Measurements from ENCODE around the gene ASB6. TPM values are rescaled to one million over a fixed set of nuclear protein-coding genes. Genes with fewer than 3 reads are reported as not detected.

ASB6 gene
- total and polyA plus RNA-seq, 2 experiments from 2014 or later, result 8.8 to 19.8 TPM

GRCh38 chr9:129685220-129685932, 43.4 kb upstream of the ASB6 start:
- H3F3A ChIP-seq (replicated peaks; ENCODE audit: low read depth), result no peaks in the 10 kb centered on the region
- no peak overlapping the region for H3K4me2 ChIP-seq
- no peak overlapping the region for H2AFZ ChIP-seq
- no peaks in the 10 kb centered on the region for H3K36me3 Mint-ChIP-seq (ENCODE audit: low read depth)
- H3K4me1 Mint-ChIP-seq, result peaks cover 7% of the 10 kb centered on the region
- no peaks in the 10 kb centered on the region for H4K20me1 ChIP-seq (replicated peaks; ENCODE audit: insufficient read depth)
- ATAC-seq, result no peak
- H3K27ac ChIP-seq (ENCODE audit: low read depth), result no peak overlapping the region
- TF ChIP-seq STAT1 (IDR thresholded peaks at IDR 0.05; ENCODE audit: unreplicated experiment) (no peak), REST (IDR thresholded peaks at IDR 0.05; ENCODE audit: unreplicated experiment) (no peak)
- no peaks in the 10 kb centered on the region for H3K79me2 ChIP-seq (replicated peaks; ENCODE audit: insufficient read depth)
- H3K4me3 Mint-ChIP-seq, result no peak overlapping the region
- no peaks in the 10 kb centered on the region for H3K4me1 ChIP-seq (ENCODE audit: insufficient read depth)
- H3K27me3 Mint-ChIP-seq (ENCODE audit: insufficient read depth, low read depth, poor library complexity), result peaks cover 7% of the 10 kb centered on the region
- H3K27me3 ChIP-seq (ENCODE audit: insufficient read depth), result no peaks in the 10 kb centered on the region
- H3K9me2 ChIP-seq (ENCODE audit: insufficient read depth), result no peaks in the 10 kb centered on the region
- H3K4me3 ChIP-seq, result no peak overlapping the region
- no peak for DNase-seq (ENCODE audit: low spot score)
- H3K27ac Mint-ChIP-seq, result no peak overlapping the region
- H3K36me3 ChIP-seq (ENCODE audit: insufficient read depth), result no peaks in the 10 kb centered on the region
- H3K9me3 Mint-ChIP-seq, result no peaks in the 10 kb centered on the region; the same call in 2 of the 3 replicates

GRCh38 chr9:129682381-129682780, 40.4 kb upstream of the ASB6 start:
- no peaks in the 10 kb centered on the region for H3K9me2 ChIP-seq (ENCODE audit: insufficient read depth)
- H3K4me1 Mint-ChIP-seq, result peaks cover 9% of the 10 kb centered on the region
- H3K36me3 ChIP-seq (ENCODE audit: insufficient read depth), result no peaks in the 10 kb centered on the region
- no peak overlapping the region for H3K4me3 Mint-ChIP-seq
- H3K4me3 ChIP-seq, result no peak overlapping the region
- DNase-seq (ENCODE audit: low spot score) (no peak), ATAC-seq (no peak)
- H3K27me3 Mint-ChIP-seq (ENCODE audit: insufficient read depth, low read depth, poor library complexity), result peaks cover 9% of the 10 kb centered on the region
- no peaks in the 10 kb centered on the region for H3K27me3 ChIP-seq (ENCODE audit: insufficient read depth)
- H4K20me1 ChIP-seq (replicated peaks; ENCODE audit: insufficient read depth), result no peaks in the 10 kb centered on the region
- no peak overlapping the region for H3K27ac Mint-ChIP-seq
- no peaks in the 10 kb centered on the region for H3F3A ChIP-seq (replicated peaks; ENCODE audit: low read depth)
- H3K4me2 ChIP-seq, result no peak overlapping the region
- H3K79me2 ChIP-seq (replicated peaks; ENCODE audit: insufficient read depth), result no peaks in the 10 kb centered on the region
- H3K4me1 ChIP-seq (ENCODE audit: insufficient read depth), result no peaks in the 10 kb centered on the region
- H2AFZ ChIP-seq, result no peak overlapping the region
- H3K9me3 Mint-ChIP-seq, result no peaks in the 10 kb centered on the region; the same call in 2 of the 3 replicates
- no peaks in the 10 kb centered on the region for H3K36me3 Mint-ChIP-seq (ENCODE audit: low read depth)
- no peak overlapping the region for H3K27ac ChIP-seq (ENCODE audit: low read depth)
- TF ChIP-seq ETS1 (IDR thresholded peaks at IDR 0.05) (no peak), ZNF462 (CRISPR knock-in tag; IDR thresholded peaks at IDR 0.05) (no peak), POLR2AphosphoS5 (IDR thresholded peaks at IDR 0.05; ENCODE audit: low read depth) (no peak), EZH2 (IDR thresholded peaks at IDR 0.05; ENCODE audit: low read depth, unreplicated experiment) (no peak), ZNF114 (CRISPR knock-in tag; IDR thresholded peaks at IDR 0.05) (no peak), JUNB (IDR thresholded peaks at IDR 0.05; ENCODE audit: unreplicated experiment) (no peak), EZH2phosphoT487 (IDR thresholded peaks at IDR 0.05; ENCODE audit: unreplicated experiment) (no peak)
